Amniotic epithelial cell (primary cell): ENCODE results near the gene NBPF6.
"Not testable (repeated sequence)": the region's sequence is repeated elsewhere in the genome, so short reads cannot be mapped to it uniquely, and the experiment has no call there.

Experiments used
- DNase-seq: peaks from one replicate; pipeline ENCODE4 v3.0.0-alpha.2; 2010; ENCODE audit warnings: low read depth

Gene NBPF6, protein sequence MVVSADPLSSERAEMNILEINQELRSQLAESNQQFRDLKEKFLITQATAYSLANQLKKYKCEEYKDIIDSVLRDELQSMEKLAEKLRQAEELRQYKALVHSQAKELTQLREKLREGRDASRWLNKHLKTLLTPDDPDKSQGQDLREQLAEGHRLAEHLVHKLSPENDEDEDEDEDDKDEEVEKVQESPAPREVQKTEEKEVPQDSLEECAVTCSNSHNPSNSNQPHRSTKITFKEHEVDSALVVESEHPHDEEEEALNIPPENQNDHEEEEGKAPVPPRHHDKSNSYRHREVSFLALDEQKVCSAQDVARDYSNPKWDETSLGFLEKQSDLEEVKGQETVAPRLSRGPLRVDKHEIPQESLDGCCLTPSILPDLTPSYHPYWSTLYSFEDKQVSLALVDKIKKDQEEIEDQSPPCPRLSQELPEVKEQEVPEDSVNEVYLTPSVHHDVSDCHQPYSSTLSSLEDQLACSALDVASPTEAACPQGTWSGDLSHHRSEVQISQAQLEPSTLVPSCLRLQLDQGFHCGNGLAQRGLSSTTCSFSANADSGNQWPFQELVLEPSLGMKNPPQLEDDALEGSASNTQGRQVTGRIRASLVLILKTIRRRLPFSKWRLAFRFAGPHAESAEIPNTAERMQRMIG

DNA sequence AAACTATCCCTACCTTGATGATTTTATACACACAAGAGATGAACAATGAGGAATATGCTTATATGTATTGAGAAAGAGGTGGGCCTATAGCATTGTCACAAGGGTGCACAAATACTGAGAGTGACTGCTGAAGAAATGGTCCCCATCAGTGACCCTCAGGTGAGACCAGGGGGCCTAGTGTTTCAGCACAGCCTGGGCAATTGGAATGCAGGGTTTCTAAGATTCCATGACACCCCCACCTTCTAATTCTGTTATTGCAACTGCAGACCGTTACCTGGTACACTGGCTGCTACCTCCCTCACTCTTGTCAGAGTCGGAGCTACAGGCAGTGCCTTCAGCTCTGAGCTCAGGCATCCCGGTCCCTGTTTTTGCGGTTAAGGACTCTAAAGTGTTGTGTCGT is at the start of gene NBPF6:
Gene NBPF6, plus strand, starts transcription at position 301 of the 400 bp plus-strand sequence. CDS start 259 bp downstream, outside the sequence.
- DNase-seq, result not testable (repeated sequence)

DNA sequence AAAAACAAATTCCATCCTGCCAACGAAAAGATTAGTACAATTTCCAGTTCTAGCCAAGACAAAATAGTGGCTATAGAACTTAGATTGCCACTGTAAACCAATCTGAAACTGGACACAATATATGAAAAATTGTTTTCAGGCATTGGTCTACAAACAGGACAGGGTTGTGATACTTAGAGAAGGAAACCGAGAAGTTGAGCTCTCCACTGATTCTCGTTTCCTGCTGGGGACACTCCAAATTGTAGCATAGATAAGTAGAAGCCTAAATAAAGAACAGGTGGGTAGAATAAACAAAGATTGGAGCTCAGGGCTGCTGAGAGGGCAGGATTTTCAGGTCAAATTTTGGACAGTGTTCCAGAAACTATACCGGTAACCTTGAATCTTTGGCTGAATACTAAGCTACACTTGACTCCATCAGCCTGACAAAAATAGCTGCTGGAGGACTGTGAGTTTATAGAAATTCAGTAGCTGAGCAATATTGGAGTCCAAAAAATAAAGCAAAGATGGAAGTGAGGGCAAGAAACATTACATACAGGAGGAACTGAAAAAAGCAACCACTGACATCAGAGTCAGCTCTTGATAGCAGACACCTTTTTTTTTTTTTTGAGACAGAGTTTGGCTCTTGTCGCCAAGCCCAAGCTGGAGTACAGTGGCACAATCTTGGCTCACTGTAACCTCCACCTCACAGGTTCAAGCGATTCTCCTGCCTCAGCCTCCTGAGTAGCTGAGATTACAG is 38.9 kb upstream of the NBPF6 start:
- DNase-seq, result not testable (repeated sequence)

DNA sequence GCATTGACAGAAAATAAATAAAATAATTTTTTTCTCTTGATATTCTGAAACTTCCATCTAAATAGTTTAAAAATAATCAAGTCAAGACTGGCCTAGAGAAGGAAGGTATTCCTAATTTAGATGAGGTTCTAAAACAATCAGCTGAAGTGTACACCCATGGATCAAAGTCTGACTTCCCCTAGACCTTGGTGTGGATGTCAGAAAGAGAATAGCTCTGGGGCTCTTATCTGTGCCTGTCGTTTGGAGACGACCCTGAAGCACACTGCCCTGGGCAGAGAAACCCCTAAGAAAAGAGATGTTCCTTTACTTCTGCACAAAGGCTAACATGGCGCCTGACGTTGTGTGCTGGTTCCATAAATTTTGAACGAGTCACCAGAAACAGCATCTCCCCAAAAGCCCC is 30.0 kb upstream of the NBPF6 start:
- not testable (repeated sequence) for DNase-seq

DNA sequence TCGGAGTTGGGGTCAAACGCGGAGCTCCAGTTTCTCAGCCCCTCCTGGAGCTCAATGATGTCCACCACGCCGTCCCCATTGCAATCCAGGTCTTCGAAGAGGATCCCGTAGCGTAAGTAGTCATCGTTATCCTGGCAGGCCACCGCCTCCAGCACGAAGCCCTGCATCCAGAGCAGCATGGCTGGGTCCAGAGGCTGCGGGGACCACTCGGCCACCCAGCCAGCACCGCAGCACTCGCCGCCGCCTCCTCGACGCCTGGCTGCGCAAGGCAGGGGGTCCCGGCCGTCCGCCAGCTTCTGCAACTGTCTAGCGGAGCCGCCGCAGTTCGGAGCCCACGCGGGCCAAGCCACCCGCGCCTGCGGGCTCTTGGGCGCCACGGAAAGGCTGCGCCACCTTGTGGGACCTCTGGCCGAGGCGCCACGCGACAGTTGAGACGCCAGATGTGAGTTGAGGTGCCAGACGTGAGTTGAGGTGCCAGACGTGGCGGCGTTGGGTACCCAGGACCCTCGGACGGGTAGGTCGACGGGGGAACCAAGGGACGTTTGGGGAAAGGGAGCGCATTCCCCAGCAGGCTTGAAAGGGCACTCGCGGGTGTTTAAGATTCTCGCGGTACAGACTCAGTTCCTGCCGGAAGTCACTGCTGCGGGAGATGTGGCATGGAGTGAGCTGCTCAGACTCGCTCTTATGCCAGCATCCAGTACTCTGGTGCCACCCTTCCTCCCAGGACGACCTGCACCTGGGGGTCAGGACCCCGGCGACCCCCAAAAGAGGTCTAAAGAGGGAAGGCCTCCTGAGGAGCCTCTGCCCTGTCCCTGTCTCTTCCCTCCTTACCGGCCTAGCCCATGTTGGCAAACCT is 28.9 kb upstream of the NBPF6 start:
- DNase-seq, result not testable (repeated sequence)

DNA sequence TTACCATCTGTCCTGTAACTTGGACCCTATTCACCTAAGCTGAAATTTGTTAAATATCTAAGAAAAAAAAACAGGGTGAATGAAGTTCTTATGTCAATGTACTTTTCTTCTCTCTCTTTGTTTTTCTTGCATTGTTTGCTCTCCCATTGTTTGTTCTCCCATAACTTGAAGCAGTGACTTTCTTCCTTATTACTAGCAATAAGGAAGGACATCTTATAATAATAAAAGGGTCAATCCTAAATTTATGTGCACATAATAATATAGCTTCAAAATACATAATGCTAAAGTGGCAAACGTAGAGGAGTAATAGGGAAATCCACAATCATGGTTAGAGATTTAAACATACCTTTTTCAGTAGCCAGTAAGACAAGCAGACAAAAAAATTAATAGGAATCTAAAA is 23.3 kb upstream of the NBPF6 start:
- not testable (repeated sequence) for DNase-seq

DNA sequence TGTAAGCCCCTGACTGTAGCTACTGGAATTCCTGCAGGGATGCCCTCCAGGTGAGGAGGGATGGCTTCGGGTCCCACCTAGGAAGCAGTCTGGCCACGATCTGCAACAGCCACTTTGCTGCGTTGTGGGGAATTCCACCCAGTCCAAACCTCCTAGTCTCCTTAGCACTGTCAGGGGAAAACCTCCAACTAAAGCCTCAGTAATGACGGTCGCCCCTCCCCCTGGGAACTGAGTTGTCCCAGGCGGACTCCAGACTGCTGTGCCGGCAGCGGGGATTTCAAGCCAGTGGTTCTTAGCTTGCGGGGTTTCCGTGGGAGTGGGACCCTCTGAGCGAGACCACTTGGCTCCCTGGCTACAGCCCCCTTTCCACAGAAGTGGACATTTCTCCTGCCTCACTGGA is 18.1 kb upstream of the NBPF6 start:
- not testable (repeated sequence) for DNase-seq

DNA sequence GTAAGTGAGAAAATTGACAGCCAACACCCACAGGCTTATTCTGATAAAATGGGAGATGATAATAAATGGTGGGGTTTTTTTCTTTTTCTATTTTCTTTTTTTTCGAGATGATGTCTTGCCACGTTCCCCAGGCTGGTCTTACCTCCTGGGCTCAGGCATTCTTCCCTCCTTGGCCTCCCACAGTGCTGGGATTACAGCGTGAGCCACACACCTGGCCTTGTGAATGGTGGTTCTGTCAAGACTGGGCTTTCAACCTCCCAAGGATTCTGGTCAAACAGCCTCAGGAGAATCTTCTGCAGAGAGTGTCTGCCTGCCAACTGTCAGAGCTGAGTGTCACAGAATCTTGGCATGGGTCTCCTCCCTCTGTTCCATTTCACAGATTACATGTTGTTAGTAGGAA is 16.7 kb upstream of the NBPF6 start:
- DNase-seq, result not testable (repeated sequence)

DNA sequence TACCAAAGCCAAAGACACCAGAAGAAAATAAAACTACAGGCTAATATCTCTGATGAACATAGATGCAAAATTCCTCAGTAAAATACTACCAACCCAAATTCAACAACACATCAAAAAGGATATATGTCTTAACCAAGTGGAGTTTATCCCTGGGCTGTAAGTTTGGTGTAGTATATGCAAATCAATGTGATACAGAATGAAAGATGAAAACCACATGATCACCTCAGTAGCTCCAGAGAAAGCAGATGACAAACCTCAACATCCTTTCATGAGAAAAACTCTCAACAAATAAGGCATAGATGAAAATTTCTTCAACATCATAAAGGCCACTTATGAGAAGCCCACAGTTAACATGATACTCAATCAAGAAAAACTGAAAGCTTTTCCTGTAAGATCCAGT is 11.6 kb upstream of the NBPF6 start:
- DNase-seq, result not testable (repeated sequence)

DNA sequence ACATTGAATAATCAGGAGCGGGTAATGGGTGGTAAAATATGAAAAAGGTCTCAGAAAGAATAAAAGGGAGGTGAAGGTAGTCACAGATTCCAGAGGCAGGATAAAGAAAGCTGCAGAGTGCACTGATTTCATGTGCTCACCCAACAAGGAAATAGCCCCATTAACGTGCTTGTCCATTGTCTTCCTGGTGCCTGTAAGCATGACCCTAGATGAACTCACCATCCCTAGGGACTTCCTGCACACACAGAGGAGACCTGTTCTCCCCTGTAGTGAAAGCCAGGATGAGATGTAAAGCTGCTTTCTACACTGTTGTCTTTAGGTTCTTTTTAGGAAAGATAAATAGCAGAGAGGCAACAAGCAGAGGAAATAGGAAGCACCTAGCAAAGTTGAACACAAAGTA is 4.4 kb downstream of the NBPF6 start:
- not testable (repeated sequence) for DNase-seq

DNA sequence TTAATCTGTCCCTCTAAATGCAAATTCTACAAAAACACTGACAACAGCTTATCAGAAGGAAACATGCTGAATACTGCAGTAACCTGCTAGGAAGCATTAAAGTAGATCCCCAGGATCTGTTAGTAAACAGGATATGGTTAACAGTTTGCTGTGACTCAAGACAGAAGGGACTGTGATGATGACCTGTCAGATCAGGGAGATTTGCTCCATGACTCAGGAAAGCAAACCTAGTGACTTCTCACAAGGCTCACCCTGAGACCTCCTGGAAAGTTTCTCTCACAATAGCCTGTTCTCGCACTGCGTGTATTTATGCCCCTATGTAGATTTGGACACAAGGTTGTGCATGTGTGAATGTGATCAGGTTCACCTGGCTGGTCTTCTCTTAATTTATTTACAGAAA is 8.5 kb downstream of the NBPF6 start:
- not testable (repeated sequence) for DNase-seq

DNA sequence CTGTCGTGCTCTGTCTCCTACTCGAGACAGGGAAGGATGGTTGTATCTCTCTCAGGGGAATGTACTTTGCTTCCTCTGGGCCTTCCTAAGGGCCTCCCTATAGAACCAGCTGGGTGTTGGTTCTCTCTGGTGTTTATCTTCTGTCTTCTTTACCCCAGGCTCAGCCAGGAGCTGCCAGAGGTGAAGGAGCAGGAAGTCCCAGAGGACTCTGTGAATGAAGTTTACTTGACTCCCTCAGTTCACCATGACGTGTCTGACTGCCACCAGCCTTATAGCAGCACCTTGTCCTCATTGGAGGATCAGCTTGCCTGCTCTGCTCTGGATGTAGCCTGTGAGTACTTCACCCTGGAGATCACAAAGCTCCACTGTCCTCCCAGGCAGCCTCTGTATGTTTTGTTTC is 11.6 kb downstream of the NBPF6 start:
- DNase-seq, result not testable (repeated sequence)

DNA sequence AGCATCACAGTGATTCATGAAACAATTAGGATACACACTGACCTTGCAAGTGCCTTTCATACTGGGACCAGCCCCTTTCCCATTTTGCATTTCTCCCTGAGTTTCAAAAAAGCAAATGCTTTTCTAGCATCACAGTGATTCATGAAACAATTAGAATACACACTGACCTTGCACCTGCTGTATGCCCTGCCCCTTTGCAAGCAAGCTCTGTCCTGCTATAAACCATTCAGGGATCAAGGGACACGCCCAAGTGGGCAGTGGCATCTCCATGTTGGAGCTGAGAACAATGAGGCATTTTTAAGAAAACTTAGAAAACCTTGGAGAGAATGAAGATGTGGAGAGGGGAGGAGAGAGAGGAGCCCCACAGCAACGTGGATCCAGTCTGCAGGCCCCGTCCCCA is 13.8 kb downstream of the NBPF6 start:
- not testable (repeated sequence) for DNase-seq

DNA sequence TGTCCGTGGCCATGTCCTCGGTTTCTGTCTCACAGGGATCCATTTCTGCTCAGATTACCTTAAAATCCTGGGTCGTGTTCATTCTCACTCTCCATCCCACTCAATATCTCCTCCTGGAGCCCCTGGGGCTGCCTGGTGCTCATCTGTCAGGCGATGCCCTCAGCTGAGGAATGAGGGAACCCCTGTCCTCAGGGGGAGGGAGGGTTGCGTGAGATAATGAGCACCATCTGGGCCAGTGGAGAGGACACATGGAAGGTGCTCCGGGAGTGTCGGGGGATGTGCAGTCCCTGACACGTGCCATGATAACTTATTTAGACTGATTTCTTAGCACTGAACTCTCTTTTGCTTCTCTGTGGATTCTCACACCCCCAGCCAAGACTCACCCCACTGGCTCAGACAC is 16.0 kb downstream of the NBPF6 start:
- DNase-seq, result not testable (repeated sequence)

DNA sequence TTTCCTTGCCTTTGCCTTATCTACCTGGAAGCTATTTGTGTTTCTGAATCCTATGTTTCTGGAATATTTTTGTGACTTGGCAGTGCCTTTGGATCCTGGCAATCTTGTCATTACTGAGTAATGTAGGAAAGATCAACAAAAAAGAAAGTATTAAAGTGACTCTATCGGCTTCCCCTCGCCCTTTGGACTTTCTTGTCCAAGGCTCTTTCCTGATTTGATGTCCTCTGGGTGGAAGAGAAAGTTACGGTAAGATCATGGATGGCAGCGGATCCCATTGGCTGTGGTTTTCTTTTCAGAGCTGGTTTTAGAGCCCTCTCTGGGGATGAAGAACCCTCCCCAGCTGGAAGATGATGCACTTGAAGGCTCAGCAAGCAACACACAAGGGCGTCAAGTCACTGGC is 17.0 kb downstream of the NBPF6 start:
- not testable (repeated sequence) for DNase-seq

DNA sequence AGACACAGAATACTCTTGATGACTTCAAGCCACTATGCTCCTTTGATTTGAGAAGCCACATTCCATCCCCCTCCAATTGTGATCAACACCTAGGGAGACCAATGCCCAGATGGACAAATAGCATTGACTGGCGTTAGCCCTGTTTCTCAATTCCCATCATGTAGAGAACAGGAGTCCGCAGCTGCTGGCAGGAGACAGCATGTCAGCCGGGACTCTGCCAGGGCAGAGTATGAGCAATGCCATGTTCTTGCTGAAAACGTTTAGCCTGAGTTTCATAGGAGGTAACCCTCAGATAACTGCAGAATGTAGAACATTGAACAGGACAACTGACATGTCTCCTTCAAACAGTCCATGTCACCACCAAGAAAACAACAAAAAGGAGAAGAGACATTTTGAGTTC is 20.6 kb downstream of the NBPF6 start:
- DNase-seq, result not testable (repeated sequence)

DNA sequence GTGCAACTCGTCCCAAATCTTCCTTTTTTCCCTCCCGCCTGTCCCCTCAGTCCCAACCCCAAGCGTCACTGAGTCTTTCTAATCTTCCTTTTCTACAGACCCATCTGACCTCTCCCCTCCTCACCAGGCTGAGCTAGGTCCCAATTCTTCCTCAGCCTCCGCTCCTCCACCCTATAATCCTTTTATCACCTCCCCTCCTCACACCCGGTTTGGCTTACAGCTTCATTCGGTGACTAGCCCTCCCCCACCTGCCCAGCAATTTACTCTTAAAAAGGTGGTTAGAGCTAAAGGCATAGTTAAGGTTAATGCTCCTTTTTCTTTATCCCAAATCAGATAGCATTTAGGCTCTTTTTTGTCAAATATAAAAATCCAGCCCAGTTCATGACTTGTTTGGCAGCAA is 24.4 kb downstream of the NBPF6 start:
- not testable (repeated sequence) for DNase-seq

DNA sequence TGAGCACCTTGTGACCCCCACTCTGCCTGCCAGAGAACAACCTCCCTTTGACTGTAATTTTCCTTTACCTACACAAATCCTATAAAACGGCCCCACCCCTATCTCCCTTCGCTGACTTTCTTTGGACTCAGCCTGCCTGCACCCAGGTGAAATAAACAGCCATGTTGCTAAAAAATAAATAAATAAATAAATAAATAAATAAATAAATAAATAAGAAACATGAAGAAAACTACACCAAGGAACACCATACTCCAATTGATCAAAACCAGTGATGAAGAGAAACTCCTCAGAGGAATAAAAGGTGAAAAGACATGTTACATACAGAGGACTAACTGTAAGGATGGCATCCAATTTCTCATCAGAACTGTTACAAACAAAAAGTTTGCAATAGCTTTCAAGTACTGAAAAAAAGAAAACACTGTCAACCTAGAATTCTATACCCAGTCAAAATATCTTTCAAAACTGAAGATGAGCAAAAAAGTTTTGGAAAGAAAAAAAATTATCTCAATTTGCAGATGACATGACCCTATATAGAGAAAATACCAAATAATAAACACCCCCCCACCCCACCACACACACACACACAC is 28.4 kb downstream of the NBPF6 start:
- DNase-seq, result no peak

DNA sequence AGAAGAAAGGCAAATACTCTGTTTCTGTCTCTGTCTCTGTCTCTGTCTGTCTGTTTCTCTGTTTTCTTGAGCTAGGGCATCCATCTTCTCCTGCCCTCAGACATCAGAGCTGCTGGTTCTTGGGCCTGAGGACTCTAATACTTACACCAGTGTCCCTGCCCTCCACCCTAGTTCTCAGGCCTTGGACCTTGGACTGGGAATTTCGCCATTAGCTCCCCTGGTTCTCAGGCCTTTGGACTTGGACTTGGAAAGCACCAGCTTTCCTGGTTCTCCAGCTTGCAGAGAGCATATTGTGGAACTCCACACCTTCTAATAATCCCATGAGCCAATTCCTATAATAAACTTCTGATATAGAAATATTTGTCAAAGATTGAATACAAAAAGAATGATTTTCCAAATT is 32.6 kb downstream of the NBPF6 start:
- no peak for DNase-seq

DNA sequence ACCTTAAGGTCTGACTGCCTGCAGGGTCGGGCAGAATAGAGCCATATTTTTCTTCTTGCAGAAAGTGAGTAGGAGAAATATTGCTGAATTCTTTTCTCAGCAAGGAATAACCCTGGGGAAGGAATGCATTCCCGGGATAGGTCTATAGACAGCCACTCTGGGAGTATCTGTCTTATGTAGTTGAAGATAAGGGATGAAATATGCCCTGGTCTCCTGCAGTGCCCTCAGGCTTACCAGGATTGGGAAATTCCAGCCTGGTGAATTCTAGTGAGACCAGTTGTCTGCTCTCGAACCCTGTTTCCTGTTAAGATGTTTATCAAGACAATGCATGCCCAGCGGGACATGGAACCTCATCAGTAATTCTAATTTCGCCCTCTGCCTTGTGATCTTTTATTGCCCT is 35.8 kb downstream of the NBPF6 start:
- DNase-seq, result not testable (repeated sequence)

DNA sequence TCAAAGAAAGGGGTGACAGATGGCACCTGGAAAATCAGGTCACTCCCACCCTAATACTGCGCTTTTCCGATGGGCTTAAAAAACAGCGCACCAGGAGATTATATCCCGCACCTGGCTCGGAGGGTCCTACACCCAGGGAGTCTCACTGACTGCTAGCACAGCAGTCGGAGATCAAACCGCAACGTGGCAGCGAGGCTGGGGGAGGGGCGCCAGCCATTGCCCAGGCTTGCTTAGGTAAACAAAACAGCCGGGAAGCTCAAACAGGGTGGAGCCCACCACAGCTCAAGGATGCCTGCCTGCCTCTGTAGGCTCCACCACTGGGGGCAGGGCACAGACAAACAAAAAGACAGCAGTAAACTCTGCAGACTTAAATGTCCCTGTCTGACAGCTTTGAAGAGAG is 36.6 kb downstream of the NBPF6 start:
- DNase-seq, result not testable (repeated sequence)

DNA sequence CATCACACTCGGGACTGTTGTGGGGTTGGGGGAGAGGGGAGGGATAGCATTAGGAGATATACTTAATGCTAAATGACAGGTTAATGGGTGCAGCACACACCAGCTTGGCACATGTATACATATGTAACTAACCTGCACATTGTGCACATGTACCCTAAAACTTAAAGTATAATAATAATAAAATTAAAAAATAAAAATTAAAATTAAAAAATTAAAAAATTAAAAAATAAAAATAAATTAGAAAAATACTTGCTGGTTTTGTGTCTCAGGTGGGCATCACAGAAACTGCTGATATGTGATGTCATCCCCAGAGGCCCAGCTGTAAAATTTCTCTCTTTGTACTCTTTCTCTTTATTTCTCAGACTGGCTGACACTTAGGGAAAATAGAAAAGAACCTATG is 44.9 kb downstream of the NBPF6 start:
- not testable (repeated sequence) for DNase-seq
